GM10847 (cell line): ENCODE measurements around the gene LRRC36.

ENCODE experiments used
- POLR2A ChIP-seq: IDR thresholded peaks from 2 replicates; pipeline ENCODE4 v1.6.1; 2011; ENCODE audit not compliant: insufficient read length; ENCODE audit errors: extremely low read depth

The LRRC36 gene

DNA sequence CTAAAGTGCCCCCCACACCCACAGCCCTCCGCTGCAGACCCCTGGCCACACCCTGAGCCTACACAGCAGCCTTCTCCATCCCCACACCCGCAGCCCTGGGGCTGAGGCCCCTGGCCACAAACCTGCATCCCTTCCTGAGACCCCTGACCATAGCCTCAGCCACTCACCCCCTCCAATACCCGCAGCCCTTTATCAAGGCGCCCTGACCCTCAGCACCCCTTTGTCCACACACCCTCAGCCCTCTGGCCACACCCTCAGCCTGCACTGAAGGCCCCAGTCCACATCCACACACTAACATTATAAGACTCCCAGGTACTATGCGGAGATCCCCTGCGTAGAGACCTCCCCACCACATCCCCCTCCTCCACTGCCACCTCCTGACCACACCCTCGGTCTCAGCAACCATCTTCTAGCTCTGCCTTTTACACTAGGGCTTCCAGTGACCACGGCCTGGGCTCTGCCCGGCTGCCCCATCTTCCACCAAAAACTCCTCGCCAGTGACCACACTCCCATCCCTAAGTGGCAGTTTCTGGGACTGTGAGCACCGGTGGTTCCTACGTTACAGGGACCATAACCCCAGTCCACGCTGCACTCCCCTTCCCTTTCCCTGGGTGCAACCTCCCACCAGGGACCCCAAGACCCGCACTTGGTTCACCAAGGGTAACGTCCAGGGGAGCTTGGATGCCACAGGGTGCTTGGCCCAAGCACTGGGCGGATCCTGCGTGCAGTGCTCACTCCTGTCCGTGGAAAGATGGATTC, 65.9 kb downstream of the LRRC36 start:
- TF ChIP-seq POLR2A, result no peak

DNA sequence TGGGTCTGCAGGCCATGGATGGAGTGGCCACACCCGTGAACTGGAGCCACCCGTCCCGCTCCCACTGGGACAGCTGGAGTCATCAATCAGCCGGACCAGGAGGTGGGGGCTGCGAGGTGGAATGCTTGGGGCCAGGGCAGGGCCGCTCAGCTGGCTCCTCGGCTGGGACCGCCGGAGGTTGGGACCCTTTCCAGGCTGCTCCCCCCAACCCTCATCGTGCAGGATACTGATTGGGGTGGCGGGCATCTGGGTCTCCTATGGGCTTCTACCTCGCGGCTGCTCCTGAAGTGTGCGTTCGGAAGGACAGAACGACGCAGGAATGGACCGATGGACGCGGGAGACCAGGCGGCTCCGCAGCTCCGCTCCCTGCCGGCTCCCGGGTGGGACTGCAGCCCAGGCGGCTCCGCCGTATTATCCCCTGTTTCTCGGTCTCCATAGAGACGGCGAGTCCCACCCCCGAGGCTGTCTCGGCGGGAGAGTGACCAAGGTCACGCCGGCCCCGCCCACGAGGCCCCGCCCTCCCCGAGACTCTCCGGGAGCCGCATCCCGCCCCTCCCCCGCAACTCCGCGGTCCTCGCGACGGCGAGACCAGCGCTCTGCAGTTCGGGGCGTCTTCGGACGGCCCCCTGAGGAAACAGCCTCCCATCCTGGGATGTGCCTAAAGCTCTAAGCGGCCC, 66.6 kb downstream of the LRRC36 start, which contains the start of gene TPPP3:
TSS of gene TPPP3 (minus strand) at position 388 of the 677 bp plus-strand sequence. CDS start 2,387 bp downstream, outside the sequence.
- no peak for TF ChIP-seq POLR2A

DNA sequence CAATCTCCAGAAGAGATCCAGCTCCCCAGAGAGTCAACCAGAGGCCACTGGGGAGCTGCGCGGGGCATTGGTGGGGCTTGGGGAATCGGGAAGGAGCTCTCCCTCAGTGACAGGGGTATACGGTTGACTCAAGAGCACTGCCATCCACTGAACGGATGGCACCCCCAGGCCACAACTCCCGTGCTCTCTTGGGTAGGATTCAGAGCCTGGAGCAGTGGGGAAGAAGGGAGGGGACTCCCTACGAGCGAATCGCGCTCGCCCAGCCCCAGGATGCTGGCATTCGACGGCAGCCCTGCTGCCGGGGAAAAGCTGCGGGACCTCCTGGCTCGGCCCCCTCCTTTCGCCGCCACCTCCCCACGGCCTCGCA, 67.2 kb downstream of the LRRC36 start:
- TF ChIP-seq POLR2A, result no peak

DNA sequence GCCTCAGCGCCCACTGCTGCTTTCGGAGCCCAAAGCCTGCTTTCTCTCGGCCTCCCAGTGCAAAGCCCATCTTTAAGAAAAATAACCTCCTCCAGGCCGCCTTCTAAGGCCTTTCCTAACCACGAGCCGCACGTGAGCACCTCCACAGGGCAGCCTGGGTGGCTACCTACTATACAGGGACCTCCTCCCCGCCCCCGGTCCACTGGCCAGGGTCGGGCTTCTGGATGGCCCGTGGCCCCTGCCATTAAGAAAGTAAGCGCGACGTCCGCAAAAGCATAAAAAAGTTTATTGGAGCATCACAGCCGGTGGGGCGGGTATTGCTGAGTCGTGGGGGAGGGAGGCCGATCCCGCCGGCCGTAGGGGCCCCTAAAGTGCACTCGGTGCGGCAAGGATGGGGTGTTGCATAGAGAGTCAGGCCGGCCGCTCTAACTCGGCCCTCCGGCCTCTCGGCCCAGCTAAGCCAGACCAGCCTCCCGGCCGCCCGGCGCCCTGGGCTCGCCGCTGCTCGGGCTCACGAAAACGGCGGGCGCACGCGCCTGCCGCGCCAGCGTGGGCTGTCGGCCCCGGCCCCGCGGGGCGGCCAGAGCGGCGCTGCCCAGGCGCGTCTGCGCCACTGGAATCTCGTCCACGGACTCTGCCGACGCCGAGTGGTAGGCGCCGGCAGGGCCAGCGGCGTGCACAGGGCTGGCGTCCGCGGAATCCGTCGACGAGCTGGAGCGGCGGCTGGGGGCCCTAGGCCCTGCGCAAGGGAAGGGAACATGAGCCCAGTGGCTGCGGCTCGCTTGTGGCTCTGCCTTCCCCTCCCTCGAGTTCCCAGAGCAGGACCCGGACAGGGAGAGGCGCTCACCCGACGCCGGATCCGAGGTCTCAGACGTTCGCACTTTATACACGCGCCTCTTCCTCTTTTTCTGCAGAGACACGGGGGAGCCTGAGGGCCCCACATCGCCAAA, 67.8 kb downstream of the LRRC36 start:
- TF ChIP-seq POLR2A, result no peak

DNA sequence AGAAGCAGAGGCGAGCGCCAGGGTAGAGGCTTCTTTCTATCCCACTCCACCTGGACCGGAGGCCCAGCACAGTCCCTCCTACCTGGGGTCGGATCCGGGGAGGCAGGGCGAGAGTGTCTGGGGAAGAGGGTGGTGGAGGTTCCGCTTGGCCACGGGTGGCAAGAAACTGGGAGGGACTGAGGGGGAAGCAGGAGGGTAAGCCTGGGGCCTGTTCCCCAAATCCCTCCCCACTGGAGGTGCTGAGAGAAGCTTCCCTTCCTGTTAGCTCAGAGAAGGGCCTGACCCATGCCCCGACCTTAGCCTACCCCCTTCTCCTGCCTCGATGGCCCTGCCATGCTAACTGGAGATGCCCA, 68.5 kb downstream of the LRRC36 start:
- no peak for TF ChIP-seq POLR2A

DNA sequence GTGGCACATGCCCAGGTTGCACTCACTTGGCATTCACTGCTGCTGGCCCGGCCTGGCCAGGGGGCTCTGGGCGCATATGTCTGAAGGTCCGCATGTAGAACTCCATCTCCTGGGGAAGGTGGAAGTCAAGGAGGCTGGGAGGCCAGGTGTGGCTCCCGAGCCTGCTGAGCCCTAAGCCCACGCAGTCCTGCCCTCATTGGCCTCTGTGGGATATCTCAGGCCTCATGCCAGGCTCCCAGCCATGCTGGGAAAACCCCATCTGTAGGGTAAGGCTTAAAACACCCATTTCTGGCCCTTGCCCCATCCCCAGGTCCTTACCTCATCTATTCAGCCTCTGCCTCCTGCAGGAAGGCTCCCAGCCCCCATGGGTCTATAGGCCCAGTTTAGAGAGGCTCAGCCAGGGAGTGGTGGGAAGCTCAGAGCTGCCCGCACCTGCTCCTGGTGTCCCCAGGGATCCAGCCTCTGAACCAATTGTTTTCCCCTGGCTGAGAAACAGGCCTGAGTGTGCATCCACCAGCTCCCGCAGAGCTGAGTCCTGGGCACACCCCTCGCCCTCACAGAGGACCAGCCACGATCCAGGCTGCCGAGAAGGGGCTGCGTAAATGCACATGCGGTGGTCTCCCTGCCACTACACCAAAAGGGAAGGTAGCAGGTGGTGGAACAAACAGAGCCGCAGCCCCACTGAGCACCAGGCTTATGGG, 69.0 kb downstream of the LRRC36 start:
- TF ChIP-seq POLR2A, result no peak

DNA sequence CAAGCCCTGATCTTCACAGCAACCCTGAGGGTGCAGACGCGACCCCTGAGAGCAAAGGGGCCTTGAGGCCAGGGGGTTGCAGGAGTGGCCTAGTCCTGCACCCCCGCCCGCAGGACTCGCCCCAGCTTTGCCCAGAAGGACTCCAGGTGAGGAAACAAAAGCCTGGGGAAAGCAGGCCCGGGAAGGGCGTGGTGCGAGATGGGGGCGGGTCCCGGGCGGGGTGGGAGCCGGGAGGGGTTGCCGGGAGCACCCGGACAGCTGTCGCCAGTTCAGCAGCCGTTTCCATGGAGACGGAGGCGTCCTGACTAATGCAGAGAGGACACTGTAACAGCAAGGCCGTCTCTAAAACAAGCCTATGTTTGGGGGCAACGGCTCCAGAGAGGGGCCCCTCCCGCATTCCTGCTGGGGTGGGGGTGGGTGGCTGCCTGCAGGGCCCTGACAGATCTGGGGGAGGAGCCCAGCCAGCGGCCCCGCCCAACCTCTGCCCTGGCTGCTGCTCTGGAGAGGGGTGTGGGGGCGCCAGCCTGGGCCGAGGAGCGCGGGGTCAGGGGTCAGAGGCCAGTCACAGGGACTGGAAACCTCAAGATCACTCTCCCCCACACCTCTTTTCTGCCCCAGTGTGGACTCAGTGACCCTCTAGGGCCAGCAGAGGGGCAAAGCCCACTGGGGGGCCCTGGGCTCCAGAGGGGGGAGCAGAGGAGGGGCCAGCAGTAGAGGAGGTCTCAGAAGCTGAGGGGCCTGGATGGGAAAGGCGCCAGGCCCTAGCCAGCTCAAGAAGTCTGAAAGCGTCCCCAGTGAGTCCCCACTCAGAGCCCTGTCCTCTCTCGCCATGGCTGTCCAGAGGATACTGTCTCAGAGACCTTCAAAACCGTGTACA, 69.8 kb downstream of the LRRC36 start:
- no peak for TF ChIP-seq POLR2A

DNA sequence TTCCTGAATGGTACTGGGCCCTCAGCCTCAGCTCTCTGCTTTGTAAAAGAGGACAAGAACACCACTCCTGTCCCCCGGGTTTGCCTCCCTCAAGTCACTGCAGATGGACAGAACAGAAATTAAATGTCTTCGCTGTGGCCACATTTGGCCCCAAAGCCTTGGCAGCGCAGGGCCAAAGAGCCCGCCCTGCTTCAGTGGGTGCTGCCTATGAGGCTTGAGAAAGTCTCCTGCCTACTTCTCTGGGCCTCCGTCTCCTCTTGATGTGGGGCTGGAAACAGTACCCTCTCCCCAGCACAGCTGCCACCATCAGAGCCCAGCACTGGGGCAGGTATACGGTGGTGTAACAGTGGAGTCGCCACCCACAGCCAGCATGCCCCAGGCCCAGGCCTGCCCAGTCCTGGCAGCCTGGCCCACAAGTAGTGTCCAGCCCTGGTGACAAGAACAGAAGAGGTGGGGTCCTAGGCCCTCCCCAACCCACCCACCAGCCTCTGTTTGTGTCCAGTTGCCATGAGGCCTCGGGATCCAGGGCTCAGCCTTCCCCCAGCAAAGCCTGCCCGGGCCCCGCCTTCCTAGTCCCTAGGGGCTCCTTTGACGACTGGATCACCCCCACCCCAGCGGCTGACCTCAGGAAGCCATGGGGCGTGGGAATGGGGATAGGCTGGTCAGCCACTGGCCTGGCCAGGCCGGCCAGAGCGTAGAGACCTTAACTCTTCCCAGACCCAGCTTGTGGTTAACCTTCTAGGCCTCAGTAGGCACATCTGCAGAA, 70.6 kb downstream of the LRRC36 start:
- TF ChIP-seq POLR2A, result no peak

DNA sequence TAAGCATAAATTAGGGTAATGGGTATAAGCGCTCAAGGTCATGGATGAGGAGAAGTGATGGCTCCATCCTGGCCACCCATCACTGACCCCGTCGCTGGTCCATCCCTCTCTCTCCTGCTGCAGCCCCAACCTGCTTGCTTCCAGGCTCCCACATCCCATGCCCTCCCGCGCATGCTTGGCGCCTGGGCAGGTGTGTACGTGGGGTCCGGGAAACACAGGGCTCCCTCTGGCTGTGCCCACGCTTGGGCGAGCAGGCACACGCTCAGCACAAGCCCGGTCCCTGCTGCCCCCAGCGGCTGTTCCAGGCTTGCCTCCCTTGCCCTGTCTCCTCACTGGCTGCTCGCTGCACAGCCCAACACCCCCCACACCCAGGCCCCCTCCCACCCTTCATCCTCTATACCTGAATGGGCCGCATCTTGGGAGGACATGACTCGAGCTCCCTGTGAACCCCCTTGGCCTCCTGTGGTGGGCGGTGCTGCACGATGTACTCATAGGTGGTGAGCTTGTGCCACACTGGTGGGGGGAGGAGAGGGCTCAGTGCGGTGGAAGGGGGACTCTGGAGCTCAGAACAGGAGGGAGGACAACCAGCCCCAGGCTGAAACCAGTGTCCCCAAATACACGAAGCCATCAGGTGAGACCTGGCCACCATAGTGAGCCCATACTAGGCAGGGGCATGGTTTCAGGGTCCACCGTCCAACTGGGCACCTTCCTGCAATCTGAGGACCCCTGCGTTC, 71.4 kb downstream of the LRRC36 start:
- no peak for TF ChIP-seq POLR2A

DNA sequence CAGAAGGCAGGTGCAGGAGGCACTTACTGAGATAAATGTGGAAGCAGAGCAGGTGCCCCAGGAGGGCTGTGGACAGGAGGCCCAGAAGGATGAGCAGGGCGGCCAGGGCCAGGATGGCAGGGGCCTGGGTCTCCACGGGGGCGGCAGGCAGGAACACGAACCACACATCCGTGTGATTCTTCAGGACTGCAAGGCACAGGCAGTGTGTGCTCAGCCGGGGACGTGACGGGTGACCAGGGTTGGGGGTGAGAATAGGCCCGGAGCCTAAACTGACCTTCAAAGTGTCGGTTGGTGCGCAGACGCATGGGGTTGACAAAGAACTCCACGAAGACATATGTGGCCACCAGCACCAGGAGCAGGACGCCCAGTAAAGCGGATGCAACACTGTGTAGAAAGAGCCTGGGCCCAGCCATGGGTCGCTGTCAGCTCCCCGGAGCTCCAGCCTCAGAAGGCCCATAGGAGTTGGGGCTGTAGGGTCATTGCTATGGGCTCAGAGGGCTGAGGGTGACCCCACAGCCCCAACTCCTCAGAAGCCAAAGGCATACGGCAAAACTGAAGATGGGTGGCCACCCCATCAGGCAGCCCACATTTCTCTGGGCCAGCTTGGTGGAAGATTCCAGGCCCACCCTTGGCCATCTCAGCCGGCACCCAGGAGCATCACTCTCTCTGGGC, 72.1 kb downstream of the LRRC36 start:
- TF ChIP-seq POLR2A, result no peak

DNA sequence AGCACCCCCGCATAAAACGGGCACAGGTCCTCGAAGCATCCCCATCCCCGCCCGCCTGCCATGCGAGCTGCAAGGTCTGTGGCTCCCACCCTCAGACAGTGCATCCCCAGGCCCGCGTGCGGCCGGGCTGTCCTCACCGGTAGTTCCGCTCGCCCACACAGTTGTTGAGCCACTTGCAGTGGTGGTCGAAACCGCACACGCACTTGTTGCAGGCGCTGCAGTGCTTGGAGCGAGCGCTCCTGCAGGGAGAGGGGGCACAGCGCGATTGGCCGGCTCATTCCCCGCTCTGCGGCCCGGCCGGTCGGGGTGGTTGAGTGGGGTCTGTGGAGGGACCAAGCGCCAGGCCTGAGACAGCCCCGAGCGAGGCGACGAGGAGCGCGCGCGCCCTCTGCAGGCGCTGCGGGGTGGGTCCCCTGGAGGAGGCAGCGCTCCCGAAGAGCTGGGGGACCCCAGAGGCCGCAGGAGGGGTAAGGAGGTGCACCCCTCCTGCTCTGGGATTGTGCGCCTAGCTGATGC, 72.7 kb downstream of the LRRC36 start:
- no peak for TF ChIP-seq POLR2A
